Stimulated activated naive CD4-positive, alpha-beta T cell (primary cell): ENCODE data around the gene MIPOL1.

Experiments
- DNase-seq, 6 experiments: peaks; one replicate each; lab custom pipeline; 2025; lab: John Stamatoyannopoulos, UW

The MIPOL1 gene

DNA sequence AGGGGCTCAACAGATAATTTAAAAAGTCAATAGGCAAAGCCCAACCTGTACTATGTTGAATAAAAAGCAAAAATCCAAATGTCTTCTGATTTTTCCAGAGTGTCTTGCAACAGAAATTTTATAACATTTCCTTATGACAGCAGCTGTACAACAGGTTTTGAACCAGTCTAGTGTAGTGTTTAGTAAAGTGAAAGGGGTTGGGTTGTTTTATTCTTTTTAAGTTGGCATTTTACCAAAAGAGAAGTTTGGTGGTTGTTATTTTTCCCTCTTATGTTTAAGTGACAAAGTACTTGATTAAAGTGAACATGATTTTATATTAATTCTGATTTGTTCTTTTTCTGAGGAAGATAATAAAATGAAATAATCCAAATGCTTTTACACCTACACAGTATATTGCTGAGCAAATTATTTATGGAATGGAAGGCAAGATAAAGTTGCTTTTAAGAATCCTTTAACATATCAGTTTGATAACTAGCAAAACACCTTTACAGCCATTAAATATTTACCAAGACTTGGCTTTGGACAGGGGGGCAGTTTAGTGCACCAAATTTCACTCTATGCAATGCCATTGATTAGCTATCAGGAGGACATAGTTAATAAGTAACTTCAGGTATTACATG lies 268.4 kb downstream of the MIPOL1 start:
- no peak for DNase-seq

DNA sequence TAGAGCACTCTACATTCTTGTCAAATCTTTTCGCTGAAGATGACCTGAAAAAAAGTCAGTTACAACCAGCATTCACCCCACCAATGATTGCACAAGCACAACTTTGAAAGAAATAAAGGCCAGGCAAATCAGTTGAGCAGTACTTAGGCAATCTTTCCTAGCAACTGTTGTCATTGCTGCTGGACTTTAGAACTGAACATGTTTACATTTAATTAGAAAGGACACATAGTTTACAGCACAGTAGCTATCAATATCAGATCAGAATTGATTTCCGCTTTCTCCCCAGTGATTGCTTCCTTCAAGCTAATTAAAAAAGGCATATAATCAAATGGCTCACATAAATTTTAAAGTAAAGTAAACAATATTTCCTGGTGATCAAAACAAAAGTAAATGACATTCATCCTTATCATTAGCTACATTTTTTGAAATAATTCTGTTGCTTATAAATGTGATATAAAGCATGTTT lies 268.9 kb downstream of the MIPOL1 start:
- no peak for DNase-seq

DNA sequence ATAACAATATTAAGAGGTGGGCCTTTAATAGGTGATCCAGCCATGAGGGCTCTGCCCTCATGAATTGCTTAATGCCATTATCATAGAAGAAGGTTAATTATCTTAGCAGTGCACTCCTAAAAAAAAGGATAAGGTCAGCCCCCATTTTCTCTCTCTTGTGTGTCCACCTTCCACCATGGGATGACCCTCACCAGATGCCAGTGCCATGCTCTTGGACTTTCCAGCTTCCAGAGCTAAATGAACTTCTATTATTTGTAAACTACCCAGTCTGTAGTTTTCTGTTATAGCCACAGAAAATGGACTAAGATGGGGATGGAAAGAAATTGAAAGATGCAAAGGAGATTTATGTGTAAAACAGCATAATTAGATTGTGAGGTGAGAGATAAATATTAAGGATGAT lies 271.9 kb downstream of the MIPOL1 start:
- DNase-seq: no peak

GRCh38 chr14:37470251-37470650 lies 272.5 kb downstream of the MIPOL1 start:
- no peak for DNase-seq

DNA sequence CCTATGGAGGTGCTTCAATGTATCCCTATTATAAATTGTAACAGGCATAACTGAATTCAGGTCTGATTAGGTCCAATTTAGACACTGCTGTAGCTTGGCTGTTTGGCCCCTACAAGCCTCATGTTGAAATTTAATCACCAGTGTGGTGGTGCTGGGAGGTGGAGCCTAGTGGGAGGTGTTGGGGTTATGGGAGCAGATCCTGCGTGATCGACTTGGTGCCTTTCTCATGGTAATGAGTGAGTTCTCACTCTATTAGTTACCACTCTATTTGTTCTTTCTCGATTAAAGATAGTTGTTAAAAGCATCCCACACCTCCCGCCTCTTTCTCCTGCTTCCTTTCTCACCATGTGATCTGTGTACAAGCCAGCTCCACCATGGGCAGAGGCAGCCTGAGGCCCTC lies 275.2 kb downstream of the MIPOL1 start:
- no peak for DNase-seq

DNA sequence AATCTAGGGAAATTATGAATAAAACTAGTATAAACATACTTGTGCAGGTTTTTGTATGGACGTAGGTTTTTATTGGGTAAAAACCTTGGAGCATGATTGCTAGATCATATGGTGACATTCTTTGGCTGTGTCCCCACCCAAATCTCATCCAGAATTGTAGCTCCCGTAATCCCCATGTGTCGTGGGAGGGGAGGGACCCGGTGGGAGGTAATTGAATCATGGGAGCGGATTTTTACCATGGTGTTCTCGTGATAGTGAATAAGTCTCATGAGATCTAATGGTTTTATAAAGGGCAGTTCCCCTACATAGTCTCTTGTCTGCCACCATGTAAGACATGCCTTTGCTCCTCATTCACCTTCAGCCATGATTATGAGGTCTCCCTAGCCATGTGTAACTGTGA lies 276.5 kb downstream of the MIPOL1 start:
- no peak for DNase-seq

DNA sequence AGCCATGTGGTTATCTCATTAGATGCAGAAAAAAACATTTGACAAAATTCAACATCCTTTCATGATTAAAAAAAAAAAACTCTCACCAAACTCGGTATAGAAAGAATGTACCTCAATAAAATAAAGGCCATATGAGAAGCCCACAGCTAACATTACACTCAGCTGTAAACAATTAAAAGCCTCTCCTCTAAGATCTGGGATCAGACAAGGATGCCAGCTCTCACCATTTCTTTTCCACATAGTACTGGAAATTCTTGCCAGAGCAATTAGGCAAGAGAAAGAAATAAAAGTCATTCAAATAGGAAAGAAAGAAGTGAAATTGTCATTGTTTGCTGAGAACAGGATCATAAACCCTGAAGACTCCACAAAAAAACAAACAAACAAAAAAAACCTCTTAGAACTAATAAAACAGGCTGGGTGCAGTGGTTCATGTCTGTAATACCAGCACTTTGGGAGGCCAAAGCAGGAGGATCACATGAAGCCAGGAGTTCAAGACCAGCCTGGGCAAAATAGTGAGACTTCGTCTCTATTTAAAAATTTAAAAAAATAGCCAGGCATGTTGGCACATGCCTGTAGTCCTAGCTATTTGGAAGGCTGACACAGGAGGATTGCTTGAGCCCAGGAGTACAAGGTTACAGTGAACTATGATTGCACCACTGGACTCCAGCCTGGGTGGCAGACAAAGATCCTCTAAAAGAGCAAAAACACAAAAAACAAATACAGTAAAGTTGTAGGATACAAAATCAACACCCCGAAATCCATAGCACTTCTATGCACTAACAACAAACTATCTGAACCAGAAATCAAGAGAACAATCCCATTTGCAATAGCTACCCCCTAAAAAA lies 282.9 kb downstream of the MIPOL1 start:
- no peak for DNase-seq

- no peak for DNase-seq
Measured at GRCh38 chr14:37482428-37482827, 284.7 kb downstream of the MIPOL1 start.

- DNase-seq: no peak
Measured at GRCh38 chr14:37483672-37484071, 285.9 kb downstream of the MIPOL1 start.

GRCh38 chr14:37490607-37491006 lies 292.9 kb downstream of the MIPOL1 start:
- no peak for DNase-seq

DNA sequence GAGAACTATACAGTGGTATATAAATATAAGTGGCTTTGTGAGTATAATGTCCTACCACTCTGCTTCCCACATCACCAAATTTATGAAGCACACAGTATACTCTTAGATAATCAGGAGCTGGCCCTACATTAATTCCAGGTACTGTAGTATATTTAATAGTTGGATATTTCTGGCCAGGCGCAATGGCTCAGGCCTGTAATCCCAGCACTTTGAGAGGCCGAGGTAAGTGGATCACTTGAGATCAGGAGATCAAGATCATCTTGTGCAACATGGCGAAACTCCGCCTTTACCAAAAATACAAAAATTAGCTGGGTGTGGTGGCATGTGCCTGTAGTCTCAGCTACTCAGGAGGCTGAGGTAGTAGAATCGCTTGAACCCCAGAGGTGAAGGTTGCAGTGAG lies 293.3 kb downstream of the MIPOL1 start:
- no peak for DNase-seq

GRCh38 chr14:37493606-37494005 lies 295.9 kb downstream of the MIPOL1 start:
- no peak for DNase-seq

DNA sequence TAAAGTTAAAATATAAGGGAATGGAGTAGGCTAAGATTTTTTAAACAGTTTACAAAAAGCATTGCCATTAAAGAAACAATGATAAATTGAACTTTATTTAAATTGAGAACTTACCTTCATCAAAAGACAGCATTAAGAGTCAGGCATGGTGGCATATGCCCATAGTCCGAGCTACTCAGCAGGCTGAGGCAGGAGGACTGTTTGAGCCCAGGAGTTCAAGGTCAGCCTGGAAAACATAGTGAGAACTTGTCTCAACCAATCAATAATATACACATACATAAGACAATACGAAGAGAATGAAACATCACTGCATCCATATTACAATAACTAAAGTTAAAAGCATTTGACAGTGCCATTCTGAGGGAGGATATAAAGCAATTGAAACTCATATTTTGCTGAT lies 299.7 kb downstream of the MIPOL1 start:
- DNase-seq: no peak

DNA sequence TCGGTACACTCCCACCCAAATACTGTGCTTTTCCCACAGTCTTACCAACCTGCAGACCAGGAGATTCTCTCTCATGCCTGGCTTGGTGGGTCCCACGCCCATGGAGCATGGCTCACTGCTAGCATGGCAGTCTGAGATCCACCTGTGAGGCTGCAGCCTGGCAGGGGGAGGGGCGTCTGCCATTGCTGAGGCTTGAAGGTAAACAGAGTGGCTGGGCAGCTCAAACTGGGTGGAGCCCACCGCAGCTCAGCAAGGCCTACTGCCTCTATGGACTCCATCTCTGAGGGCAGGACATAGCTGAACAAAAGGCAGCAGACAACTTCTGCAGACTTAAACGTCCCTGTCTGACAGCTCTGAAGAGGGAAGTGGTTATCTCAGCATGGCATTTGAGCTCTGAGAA lies 304.1 kb downstream of the MIPOL1 start:
- DNase-seq: no peak

DNA sequence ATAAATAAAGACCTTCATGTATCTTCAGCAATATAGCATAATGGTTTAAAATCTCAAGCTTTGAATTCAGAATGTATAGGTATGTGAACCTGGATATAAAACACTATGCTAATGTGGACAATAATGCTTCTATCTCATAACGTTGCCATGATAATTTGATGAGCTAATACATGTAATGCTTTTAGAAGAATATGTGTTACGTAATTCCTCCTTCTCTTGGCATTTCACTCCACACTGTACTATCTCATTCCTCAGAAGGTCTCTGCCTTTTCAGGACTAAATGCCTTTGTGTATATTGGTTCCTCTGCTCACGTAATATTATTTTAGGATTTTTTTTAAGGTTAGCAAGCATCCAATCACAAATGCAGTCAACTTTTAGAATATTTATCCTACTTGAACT lies 310.8 kb downstream of the MIPOL1 start:
- DNase-seq: no peak

DNA sequence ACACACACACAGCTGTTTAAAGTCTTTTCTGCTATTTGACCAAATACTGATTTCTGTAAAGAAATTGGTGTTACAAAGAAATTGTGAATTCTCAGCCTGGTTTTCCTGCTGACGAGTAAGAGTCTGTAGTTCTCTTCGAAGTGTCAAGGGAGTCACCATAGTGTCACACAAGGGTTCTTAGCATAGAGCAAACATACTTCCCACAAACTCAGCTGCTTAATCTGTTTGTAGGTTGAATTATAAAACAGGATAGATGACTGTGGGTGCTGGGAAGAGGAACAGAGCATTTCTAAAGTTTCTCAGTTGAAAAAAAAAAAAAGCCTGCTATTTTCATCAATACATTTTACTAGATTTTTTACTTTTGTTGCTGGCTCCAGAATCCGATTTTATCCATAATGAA lies 314.4 kb downstream of the MIPOL1 start:
- no peak for DNase-seq

DNA sequence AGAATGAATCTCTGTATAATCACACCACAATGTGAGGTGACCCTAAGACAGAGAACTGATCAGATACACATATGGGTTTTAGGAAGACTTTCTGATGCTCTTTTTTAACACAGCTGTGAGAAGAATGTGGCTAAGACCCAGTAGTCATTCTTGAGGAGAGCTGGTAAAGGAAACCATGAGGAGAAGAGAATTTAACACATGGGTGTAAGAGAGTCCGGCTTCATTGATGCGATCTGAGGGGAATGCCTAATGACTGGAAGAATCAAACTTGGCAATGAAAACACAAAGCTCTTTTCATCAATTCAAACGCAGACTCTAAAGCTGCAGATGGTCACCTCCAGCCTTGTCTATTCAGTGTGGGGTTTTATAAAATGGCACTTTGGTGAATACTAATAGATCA lies 318.0 kb downstream of the MIPOL1 start:
- no peak for DNase-seq

- no peak for DNase-seq
Measured at GRCh38 chr14:37526994-37527393, 329.3 kb downstream of the MIPOL1 start.

- no peak for DNase-seq
Measured at GRCh38 chr14:37539992-37540391, 342.3 kb downstream of the MIPOL1 start.

- DNase-seq: no peak
Measured at GRCh38 chr14:37544407-37544806, 346.7 kb downstream of the MIPOL1 start.

GRCh38 chr14:37545174-37545573 lies 347.4 kb downstream of the MIPOL1 start:
- DNase-seq: no peak

- no peak for DNase-seq
Measured at GRCh38 chr14:37546621-37547447, 349.1 kb downstream of the MIPOL1 start.

DNA sequence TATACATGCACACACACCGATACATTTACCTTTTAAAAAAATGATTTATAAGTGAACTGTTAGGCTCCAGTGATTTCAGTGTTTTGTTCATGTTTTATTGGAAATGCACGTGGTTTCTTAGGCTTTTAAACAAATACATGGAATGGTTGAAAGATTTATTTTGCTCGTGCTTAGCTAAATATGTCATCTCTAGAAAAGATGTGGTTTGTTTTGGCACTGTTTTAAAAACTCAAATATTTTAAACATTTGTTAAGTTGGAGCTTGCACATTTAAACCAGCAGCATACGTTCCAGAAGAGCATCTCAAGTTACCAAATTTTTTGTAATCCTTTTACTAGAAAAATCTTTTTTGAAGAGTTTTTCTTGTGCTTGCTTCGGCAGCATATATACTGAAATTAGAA lies 352.8 kb downstream of the MIPOL1 start:
- DNase-seq: no peak
